Posterior cingulate gyrus (tissue), 11 donors: Measurements from ENCODE around the gene GALNT7.
"Not testable (repeated sequence)": the region's sequence is repeated elsewhere in the genome, so short reads cannot be mapped to it uniquely, and the experiment has no call there.

ENCODE experiments used
- DNase-seq, 10 donors: peaks; one replicate each; pipeline versions ENCODE4 v3.0.0 to v3.0.0-alpha.2; 2020 to 2021; ENCODE audit warnings: mixed read lengths in 3 of 10
- intact Hi-C: fragments of 100-400 bp; cut with DNase I; formaldehyde crosslinking; loops from one replicate; pipeline ENCODE4 v1.15.1; 2023

The GALNT7 gene

GRCh38 chr4:173189117-173189693 is 20.6 kb downstream of the GALNT7 start:
- intact Hi-C loops, result no loop called here
- DNase-seq, result no peak

DNA sequence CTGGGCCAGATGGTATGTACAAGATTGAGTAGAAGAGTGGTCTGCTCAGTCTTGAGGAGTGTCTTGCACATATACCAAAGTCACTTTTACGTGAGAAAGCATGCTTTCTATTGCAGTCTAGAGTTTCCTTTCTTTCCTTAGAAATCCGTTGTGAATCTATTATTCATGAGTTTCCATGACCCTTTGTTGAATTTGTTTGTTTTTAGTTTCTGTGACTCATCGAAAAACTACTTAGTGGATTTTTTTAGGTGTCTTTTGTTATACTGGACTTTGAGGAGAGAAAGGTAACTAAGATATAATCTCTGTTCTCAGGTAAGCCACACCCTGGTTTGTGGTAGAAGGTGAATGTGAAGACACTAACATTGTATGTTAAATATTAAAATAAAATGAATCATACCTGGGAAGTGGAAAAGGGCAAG is 23.0 kb downstream of the GALNT7 start:
- intact Hi-C loops, result no loop called here
- DNase-seq, result no peak

- no peak for DNase-seq
- intact Hi-C loops, result no loop called here
These were observed 24.0 kb downstream of the GALNT7 start for GRCh38 chr4:173192375-173193162.

- intact Hi-C loops, result no loop called here
- DNase-seq, result no peak
These were observed 25.5 kb downstream of the GALNT7 start for GRCh38 chr4:173194157-173194556.

DNA sequence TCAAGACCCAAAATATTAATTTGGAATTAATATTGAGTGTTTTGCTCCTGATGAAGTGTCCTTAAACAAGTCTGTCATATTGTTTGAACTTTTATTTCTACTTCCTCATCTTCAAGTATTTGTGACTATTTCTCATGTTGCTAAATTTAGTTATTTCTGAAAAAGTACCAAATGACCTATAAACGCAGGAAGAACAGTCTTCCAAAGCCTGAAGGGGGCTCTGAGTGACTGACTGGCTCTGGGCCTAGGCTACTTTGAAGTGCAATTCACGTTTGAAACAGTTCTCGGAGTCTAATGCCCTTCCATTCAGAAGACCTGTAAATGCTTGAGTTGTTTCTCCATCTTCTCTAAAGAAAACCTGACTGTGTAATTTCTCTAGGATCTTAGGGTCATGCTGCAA is 26.5 kb downstream of the GALNT7 start:
- no peak for DNase-seq
- intact Hi-C loops, result no loop called here

GRCh38 chr4:173199553-173199952 is 30.9 kb downstream of the GALNT7 start:
- no peak for DNase-seq
- intact Hi-C loops, result no loop called here

DNA sequence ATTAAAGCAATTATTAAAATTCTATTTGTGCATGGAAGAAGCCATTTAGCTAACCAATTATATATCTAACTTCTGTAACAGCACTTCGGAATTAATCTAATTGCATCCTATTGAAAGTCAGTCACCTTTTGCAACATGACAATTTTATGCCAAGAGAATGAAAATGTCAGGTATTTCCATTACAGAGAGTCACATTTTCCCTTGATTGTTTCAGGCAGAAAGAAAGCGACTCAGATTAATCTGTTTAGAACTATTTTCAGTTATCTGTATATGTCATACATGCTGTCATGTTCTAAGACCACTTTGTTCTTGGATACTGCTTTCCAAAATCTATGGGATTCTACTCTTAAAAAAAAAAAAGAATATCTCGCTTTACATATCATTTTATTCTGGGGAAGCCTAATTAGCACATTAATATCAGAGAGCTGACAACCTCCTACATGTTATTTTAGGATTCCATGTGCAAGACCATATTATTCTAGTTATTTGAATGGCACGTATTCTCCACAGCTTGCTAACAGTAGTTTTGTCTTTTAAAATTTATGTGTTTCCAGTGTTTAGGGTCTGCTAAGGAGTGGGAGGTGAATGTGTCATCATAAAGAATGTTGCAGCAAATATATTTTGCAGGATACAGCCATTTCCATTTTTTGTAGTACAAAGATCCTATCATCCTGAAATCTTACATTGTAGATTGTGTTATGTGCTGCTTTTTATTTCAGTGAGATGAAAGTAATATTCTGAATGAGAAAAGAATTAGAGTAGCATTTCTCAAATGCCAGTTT is 31.7 kb downstream of the GALNT7 start:
- intact Hi-C loops, result no loop called here
- DNase-seq, result no peak

- DNase-seq, result no peak
- intact Hi-C loops, result no loop called here
These were observed 33.8 kb downstream of the GALNT7 start for GRCh38 chr4:173202395-173202794.

DNA sequence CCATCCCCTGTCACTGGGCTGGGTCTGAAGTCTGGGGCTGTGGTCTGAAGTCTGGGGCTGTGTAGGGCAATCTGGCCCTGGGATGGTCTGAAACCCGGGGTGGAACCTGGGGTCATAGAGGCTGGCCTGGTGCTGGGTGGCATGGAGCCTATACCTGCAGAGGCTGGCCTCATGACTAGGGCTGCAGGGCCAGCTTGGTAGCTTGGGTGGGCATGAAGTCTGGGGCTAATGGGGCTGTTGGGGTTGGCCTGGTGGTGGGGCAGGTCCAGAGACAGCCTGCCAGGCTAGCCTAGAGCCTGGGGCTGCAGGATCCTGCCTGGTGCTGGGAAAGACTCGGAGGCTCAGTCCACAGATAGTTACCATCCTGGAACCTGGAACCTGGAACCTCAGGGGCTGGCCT is 37.0 kb downstream of the GALNT7 start:
- DNase-seq, result peak in 1 of 10 donors; percentile 70
- intact Hi-C loops, result no loop called here

DNA sequence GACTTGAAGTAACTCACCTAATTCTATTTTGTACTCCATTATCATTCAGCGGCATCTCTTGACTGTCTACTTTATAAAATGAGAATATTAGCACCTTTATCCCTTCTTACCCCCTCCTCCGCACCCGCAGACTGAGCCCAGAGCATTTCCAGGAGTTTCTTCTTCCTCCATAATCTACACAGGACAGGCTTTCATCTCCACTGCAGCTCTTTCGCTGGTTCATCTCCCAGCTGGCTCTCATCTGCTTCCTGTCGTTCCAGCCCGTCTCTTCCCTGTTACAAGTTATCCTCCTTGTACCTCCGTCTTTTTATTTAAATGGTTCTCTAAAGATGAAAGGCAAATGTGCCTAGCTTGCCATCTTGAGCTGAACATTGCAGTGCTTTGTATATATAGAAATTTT is 39.8 kb downstream of the GALNT7 start:
- DNase-seq, result no peak
- intact Hi-C loops, result no loop called here

- DNase-seq, result no peak
- intact Hi-C loops, result no loop called here
These were observed 42.6 kb downstream of the GALNT7 start for GRCh38 chr4:173211222-173211621.

- intact Hi-C loops, result no loop called here
- DNase-seq, result no peak
These were observed 43.2 kb downstream of the GALNT7 start for GRCh38 chr4:173211838-173212237.

DNA sequence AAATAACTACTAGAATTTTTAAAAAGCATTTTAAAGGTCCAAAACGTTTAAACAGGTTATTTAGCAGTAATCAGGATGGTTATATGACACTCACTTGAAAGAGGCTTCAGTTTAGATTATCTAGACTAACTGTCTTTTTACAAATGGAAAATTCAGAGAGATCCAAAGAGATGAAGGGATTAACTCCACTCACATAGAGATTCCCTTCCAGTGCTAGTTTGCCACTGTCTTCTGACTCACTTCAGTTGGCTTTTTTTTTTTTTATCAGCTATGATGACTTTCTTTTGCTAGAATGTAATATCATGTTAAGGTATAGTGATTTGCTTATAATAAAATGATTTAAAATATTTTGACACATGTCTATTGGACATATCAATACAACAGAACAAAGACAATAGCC is 43.8 kb downstream of the GALNT7 start:
- intact Hi-C loops, result no loop called here
- DNase-seq, result no peak

DNA sequence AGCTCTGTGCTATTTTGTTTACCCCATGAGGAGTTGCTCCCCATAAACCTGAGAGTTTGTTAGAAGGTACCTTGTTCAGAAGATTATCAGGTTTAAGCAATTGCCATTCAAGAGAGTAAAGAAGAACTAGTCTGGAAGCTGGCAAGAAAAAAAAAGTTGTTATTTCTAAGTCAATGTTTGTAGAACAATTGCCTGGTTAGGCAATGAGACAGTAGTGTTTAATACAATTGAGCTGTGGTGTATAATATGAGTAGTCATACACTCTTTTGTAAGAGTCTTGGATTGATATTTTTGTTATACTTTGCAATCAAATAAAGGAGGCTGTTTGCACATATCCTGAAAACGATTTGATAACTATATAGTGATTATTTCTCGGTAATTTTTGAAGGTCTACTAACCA is 44.7 kb downstream of the GALNT7 start:
- intact Hi-C loops, result no loop called here
- DNase-seq, result no peak

DNA sequence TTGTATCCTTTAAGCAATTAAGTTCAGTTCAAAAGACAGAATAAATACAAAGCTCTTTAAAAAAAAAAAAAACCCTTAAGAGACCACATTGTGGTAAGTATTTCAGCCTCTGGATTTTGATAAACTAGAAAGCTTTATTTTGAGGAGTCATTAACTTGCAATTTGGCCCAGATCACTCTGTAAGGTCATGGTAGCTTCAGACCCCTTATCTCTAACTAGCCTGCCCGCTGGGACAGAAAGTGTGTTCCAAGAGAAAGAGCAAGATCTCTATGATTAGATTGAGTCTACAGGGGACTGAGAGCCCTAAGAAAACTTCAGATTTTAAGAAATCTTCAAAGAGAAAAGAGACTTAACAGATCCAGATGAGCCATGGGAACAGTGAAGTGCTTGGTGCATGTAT is 45.6 kb downstream of the GALNT7 start:
- no peak for DNase-seq
- intact Hi-C loops, result no loop called here

GRCh38 chr4:173214661-173215060 is 46.0 kb downstream of the GALNT7 start:
- DNase-seq, result no peak
- intact Hi-C loops, result no loop called here

DNA sequence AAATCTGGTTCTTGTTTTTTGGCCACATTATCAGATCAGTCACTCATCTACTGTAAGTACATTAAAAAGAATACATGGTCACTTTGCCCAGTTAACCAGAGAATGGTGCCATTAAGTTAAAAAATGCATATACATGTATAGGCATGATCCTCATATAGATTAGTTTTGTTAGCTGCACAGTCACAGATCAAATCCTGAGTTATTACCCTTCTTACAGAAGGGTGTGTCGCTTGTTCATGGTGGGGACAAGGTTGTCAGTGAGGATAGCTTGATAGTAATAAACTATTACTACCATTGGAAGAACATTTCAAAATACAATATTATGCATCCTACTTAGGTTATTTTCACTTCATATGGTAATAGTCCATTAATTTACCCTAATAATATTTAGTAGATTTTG is 48.5 kb downstream of the GALNT7 start:
- no peak for DNase-seq
- intact Hi-C loops, result no loop called here

GRCh38 chr4:173217727-173218126 is 49.1 kb downstream of the GALNT7 start:
- no peak for DNase-seq
- intact Hi-C loops, result no loop called here

- intact Hi-C loops, result no loop called here
- DNase-seq, result no peak
These were observed 50.0 kb downstream of the GALNT7 start for GRCh38 chr4:173218411-173219125.

- intact Hi-C loops, DNase-seq: not testable (repeated sequence)
These were observed 50.5 kb downstream of the GALNT7 start for GRCh38 chr4:173219126-173219437.

DNA sequence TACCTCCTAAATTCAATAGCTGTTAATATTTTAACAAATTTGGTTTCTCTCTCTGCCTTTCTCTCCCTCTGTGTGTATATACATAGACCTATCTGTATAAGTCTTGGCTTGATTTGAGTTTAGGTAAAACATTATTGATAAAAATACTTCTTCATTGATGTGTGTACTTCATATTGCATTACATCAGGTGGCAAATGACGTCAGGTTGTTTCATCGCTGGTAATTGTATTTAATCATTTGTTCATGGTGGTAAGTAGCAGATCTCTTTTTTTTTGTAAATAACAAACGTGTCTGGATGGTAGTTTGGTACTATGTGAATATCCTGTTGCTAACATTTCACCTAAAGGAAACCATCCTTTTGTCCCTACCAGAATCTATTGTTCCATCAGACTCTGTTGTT is 55.1 kb downstream of the GALNT7 start:
- intact Hi-C loops, result no loop called here
- no peak for DNase-seq
